Activated T-cell treated with anti-CD3 and anti-CD28 coated beads for 24 hours (primary cell): ENCODE data around the gene CCDC85C.

Experiments used
- DNase-seq: peaks from one replicate; pipeline ENCODE4 v3.0.0-alpha.2; 2020; ENCODE audit warnings: low read depth

CCDC85C gene

DNA sequence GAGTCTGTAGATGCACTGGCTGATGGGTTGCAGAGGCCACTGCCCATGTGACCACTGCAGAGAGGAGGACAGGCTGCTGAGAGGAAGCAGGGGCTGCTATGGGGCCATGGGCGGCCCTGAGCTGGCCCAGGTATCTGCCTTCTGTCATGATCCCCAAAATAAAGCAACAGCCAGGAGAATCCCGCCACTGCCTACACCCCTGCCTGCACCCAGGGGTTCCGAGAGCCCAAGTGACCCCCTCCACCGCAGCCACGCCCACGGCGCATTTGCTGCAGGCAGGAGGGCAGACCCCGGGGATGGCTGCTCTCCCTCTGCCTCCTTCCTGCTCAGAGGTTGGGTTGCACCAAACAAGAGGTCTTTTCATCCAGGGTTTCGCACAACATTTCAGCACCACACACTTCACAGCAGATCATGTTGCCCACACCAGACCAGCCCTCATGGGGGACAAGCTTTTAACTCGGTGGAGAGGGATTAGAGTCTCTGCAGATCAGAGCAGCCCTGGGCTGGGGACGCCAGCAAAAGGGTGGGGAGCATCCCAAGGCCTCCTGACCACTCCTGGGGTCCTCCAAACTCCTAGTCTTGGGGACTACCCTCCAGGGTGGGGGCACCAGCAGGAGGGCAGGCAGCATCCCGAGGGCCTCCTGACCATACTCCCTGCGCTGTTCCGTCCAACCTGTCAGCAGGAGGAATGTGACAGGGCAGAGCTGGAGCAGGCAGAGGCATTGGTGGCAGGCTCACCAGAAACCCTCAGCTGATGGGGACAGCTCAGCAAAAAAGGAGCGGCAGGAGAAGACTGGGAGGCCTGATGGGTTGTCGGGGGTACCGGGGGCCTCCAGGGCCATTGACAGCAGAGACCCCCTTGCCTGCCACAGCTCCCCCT lies 14.1 kb downstream of the CCDC85C start:
- no peak for DNase-seq

DNA sequence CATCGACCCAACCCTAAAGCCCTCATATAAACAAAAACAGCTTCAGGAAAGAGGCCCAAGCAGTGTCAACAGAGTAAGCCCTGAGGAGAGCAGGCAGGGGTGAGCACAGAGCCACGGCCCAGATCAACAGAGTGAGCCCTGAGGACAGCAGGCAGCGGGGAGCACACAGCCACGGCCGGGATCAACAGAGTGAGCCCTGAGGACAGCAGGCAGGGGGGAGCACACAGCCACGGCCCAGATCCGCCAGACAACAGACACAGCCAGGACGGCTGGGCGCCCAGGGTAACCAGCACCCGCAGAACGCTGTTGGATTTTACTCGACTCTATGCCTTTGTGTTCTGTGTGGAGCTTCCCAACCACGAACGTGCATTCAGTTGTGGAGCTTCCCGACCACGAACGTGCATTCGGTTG lies 15.0 kb downstream of the CCDC85C start:
- no peak for DNase-seq

DNA sequence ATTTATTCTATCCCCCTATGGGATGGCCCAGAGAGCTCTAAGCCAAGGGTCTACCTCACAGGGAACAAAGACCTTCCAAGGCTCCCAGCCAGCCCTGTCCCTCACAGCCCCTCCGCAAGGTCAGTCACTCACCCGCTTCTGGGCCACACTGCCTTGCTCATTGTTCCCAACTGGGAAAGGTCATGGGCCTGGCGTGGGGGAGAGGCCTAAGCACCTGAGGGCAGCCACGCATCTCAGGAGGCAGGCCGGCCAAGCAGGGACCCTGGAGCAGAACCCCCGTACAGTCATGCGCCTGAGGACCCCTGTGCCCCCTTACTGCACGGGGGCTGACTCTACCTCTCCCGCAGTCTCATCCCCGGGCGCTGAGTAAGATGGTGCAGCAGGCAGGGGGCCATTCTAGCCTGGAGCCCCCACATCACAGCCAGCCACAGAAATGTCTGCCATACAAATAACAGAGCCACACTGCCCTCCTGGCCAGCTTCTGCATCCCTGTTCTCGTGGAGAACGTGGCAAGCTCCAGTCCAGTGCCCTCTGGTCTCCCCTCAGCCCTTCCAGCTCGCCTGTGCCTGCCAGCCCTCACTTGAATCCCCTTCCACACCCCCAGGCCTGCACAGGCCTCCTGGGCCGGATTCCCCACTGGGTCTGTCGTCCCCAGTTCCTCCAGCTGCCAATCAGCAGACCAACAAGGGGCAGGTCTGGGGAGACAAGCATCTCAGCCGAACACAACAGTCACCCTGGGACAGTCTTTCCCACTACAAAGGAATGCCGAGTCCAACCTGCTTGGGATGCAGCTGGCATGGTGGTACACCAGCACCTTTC lies 16.3 kb downstream of the CCDC85C start:
- DNase-seq = no peak

DNA sequence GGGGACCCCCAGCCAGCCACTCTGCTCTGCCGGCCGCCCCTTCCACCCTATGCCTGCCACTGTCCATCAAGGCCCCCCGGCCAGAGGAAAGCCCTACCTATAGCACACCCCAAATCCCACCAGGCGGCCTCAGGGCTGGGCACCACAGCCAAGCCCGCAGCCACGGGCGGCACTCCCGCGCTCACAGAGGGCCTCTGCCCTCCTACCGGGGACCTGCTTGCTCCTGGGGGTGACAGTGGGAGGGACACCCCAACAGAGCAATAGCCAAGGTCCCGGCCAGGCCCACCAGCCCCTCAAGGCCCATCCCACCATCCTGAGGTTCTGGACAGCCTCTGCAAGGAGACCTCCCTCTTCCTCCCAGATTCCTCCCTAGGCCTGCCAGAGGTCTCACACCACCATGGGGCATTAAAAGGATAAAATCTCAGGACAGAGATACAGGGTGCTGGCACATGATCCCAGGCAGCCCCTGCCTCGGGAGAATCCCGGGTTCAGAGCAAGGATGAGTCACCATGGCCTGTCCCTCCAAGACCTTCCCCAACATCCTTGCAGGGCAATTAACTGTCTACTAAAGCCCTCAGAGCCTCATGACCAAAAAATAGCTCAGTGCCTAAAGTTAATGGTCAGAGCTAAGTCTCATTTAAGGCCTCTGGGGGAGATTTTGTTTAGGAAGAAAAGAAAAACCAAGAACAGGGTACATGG lies 17.1 kb downstream of the CCDC85C start:
- no peak for DNase-seq

DNA sequence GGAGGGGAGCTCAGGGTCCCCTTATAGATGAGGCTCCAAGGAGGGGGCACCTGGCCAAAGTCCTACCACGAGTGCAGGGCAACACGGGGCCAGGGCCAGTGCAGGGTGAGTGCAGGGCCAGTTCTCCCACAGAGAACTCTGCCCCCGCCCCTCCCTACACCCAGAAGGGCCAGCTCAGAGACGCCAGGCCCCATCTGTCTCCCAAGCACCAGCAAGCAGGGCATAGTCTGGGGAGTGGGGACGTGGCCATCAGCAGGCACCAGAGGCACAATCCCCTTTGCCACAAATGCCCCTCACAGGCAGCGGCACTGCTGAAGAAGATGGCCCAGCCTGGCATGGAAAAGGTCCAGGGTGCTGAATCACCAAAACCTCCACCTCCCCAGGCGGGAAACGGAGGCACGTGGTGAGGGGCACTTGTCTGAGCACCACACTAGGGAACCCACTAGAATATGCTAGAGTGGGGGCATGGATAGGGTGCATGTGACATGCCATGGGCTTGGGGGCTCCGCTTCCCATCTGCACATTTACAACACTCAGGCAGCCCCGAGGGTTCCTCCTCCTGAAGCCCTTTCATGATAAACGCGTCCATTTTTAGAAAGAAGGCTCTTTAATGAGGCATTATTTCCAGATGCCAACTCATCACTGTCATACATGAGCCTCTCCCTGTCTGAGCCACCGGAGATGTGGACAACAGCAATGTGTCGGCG lies 17.8 kb downstream of the CCDC85C start:
- DNase-seq = no peak

DNA sequence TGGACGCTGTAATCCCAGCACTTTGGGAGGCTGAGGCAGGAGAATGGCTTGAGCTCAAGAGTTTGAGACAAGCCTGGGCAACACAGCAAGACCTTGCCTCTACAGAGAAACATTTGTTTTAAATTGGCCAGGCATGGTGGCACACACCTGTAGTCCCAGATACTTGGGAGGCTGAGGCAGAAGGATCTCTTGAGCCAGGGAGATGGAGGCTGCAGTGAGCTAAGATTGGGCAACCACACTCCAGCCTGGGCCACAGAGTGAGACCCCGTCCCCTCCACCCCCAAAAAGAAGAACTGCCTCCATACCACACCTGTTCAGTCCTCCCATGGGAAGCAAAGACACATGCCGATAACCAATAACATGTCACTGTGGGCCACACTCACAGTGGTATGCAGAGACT lies 19.2 kb downstream of the CCDC85C start:
- no peak for DNase-seq

- no peak for DNase-seq
Observed at GRCh38 chr14:99581938-99582337, 22.1 kb downstream of the CCDC85C start.

DNA sequence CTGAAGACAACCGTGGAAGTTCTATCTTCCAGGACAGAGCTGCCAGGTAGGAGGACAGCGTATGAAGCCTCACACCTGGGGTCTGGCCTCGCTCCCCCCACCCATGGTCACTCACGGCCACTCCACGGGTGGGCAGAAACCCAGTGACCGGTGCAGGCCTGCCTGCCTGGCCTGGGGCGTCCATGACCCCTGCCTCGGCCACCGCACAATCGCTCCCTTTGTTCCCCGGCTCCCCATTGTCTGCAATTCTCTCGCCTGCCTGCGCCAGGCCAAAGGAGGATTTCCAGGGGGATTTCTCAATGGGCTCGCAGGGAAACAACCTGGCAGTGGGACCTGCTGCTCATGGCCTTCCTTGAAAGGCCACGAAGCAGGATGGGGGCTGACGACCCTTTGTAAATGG lies 22.6 kb downstream of the CCDC85C start:
- DNase-seq = no peak

DNA sequence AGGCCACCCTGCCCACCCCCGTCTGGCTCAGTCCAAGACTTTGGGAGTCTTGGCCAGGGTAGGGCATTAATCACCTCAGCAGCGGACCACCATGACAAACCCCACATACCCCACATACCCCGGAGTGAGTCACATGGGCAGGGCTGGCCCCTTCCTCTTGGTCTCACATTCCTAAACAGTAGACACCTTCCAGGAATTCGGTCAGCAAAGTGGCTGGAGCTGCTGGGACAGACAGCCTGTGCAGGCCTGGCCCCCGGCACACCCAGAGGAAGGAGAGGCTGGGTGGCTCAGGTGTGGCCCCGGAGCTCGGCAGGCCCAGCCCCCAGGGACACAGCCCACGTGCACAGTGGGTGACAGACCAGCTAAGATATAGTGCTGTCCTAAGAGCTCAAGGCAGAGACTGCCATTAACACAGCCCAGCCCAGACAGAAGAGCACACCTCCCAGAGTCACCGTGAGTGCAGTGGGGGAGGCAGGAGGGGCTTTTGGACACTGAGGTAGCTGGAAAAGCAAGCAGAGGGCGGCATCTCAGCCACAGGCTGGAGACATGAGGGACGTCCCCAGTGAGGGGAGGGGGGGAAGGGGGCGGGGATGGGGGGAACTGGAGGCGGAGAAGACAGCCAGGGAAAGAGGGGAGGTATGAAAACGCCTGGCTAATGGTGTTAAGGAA lies 24.0 kb downstream of the CCDC85C start:
- no peak for DNase-seq

DNA sequence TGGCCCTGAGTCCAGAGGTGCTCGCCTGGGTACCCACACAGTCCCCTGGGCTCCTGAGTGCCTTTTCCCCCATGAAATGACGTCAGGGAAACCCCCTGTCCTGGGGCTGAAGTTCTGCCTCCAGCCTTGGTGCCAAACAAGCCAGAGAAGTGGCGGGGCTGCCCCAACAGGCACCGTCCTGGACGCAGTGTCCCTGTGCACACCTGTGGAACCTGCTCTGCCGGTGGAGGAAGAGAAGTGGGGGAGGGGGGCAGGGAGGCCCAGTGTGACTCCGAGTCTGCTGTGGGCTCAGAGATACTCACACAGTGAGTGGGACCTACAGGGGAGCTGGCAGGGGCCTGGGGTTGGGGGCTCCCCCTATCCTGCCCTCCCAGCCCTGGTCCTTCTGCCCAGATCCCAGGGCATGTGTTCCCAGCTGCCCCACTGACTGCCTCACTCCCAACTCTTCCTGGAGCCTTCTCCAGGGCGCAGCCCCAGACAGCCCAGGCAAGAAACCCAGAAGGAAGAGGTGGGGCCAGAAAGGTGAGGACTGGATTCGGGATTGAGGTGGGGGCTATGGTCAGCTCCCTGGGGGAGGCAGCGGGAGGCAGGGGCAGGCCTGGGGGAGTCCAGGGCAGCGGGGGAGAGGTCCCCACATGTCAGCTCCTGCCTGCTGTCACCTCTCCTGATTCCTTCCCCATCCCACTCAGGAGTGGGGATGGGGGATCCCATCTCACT lies 24.7 kb downstream of the CCDC85C start:
- DNase-seq = no peak

DNA sequence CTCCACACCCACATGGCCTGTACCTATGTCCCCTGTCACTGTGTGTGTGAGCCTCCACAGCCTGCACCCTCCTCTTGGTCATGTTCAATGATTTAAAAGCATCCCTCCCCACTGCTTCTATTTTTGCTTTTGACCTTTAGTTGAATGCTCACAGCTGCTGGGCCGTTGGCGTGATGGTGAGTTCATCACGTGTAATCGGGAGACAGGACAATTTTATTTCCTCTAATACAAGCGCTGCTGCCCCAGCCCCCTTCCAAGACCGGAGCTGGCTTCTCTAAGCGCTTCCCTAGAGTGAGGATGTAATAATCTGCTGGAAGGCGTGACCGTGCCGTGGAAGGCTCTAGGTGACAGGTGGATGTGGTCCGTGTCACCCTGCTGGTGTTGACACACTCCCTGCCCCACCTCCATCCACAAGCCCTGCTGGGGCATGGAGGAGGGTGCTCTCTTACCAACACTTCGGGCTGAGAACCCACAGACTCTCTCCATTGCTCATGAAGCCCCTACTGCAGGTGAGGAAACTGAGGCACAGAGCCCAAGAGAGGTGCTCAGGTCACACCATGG lies 25.4 kb downstream of the CCDC85C start:
- DNase-seq = no peak

DNA sequence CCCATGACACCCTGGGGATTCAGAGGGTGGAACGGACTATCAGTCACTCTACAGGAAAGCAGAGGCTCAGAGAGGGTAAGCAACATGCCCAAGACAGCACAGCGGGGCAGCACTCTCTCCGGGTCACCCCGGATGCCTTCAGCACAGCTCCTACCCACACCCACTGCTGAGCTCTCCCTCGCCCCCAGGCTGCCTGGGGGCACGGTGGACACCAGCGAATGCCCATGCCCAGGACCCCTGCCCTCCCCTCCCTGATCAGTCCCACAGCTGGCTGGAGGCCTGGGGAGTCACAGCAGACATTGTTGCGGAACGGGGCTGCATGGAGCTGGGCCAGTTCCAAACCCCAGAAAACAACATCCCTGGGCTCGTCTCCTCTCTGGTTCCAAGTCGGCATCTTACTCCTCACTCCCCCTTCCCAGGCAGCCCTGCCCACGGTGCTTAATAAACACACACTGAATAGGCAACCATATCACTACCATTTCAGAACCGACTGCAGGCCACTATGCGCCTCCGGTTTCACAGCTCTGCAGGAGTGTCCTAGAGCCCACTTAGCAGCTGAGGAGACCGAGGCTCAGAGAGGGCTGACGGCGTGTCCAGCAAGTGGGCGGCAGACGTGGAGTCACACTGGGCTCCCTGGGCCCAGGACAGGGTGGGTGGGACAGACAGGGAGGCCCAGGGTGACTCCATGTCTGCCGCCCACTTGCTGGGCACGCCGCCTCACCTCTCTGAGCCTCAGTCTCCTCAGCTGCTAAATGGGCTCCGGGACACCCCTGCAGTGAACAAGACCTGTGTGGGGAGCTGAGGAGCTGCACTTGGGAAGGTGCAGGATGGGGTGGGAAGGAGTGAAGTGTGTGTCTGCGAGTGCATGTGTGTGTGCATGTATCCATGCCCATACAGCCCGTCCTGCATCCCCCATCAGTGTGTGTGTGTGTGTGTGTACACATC lies 27.0 kb downstream of the CCDC85C start:
- no peak for DNase-seq

- no peak for DNase-seq
Observed at GRCh38 chr14:99576304-99576703, 27.7 kb downstream of the CCDC85C start.

GRCh38 chr14:99575043-99576023 lies 28.7 kb downstream of the CCDC85C start:
- no peak for DNase-seq

- no peak for DNase-seq
Observed at GRCh38 chr14:99574099-99574880, 29.7 kb downstream of the CCDC85C start.

- DNase-seq = no peak
Observed at GRCh38 chr14:99573436-99574098, 30.4 kb downstream of the CCDC85C start.

GRCh38 chr14:99573000-99573330 lies 31.0 kb downstream of the CCDC85C start:
- DNase-seq = no peak
